SU-DHL-6 (cell line): ENCODE measurements around the gene WNK1.

Experiments used
- H2AFZ ChIP-seq: fragments of 200-600 bp; sonication (generic); 2 replicates; pipeline ENCODE4 v1.6.1; 2014; ENCODE audit warnings: low read depth, mild to moderate bottlenecking, moderate library complexity, mixed read lengths, antibody characterized with exemption, low read length; ENCODE audit not compliant: severe bottlenecking
- H3F3A ChIP-seq: fragments of 200-600 bp; shearing (Covaris generic); 2 replicates; pipeline ENCODE4 v1.6.0; 2016; ENCODE audit warnings: antibody characterized with exemption, mild to moderate bottlenecking; ENCODE audit not compliant: insufficient read depth
- H3K27ac ChIP-seq: fragments of 200-600 bp; sonication (generic); 2 replicates; pipeline ENCODE4 v1.5.1; 2016; ENCODE audit warnings: low read depth, mild to moderate bottlenecking, low read length, moderate library complexity, mixed read lengths
- H3K27me3 ChIP-seq: fragments of 200-600 bp; sonication (generic), shearing (Covaris generic); 2 replicates; pipeline ENCODE4 v1.6.0; 2014; ENCODE audit warnings: mild to moderate bottlenecking, low read length
- H3K36me3 ChIP-seq: fragments of 200-600 bp; sonication (generic); 2 replicates; pipeline ENCODE4 v1.6.1; 2014; ENCODE audit warnings: mild to moderate bottlenecking, low read length, mixed read lengths
- H3K4me2 ChIP-seq: fragments of 300-600, 200-600 bp; shearing (Covaris generic), sonication (generic); 2 replicates; pipeline ENCODE4 v1.6.0; 2014; ENCODE audit warnings: low read length, low read depth, mild to moderate bottlenecking; ENCODE audit not compliant: poor library complexity, severe bottlenecking
- H3K4me3 ChIP-seq: fragments of 200-600 bp; sonication (generic); 2 replicates; pipeline ENCODE4 v1.5.1; 2014; ENCODE audit warnings: antibody characterized with exemption, low read length, mild to moderate bottlenecking, mixed read lengths; ENCODE audit not compliant: insufficient read depth, poor library complexity, severe bottlenecking
- H3K79me2 ChIP-seq: fragments of 200-600 bp; sonication (generic); 2 replicates; pipeline ENCODE4 v1.6.1; 2014; ENCODE audit warnings: mild to moderate bottlenecking, low read length, moderate library complexity; ENCODE audit not compliant: insufficient read depth
- H3K9ac ChIP-seq: fragments of 200-600 bp; sonication (generic); 2 replicates; pipeline ENCODE4 v1.7.0; 2014; ENCODE audit warnings: mild to moderate bottlenecking, low read length
- H3K9me2 ChIP-seq: fragments of 200-600 bp; sonication (generic); replicated peaks from 2 replicates; pipeline ENCODE4 v1.6.1; 2014; ENCODE audit warnings: low read length; ENCODE audit not compliant: insufficient read depth
- H3K9me3 ChIP-seq: fragments of 200-600 bp; sonication (generic); 2 replicates; pipeline ENCODE4 v1.6.1; 2014; ENCODE audit warnings: low read length, mixed read lengths; ENCODE audit not compliant: insufficient read depth
- H4K20me1 ChIP-seq: fragments of 200-600 bp; sonication (generic); 2 replicates; pipeline ENCODE4 v1.6.1; 2014; ENCODE audit warnings: low read depth, mild to moderate bottlenecking, antibody characterized with exemption, low read length, moderate library complexity, mixed read lengths
- CTCF ChIP-seq: fragments of 200-600 bp; sonication (generic); IDR thresholded peaks from one replicate; pipeline ENCODE4 v1.5.1; 2017; ENCODE audit warnings: antibody characterized with exemption, mild to moderate bottlenecking, low read length, moderate library complexity; ENCODE audit not compliant: insufficient read depth, poor library complexity, severe bottlenecking
- EZH2phosphoT487 ChIP-seq: fragments of 200-600 bp; sonication (generic), shearing (Covaris generic); conservative IDR thresholded peaks from 2 replicates; pipeline ENCODE4 v1.6.1; 2018; ENCODE audit warnings: mild to moderate bottlenecking, antibody characterized with exemption, low read length, moderate library complexity, mixed read lengths

WNK1 gene

GRCh38 chr12:920676-921075, 168.3 kb downstream of the WNK1 start:
- TF ChIP-seq CTCF (no peak), EZH2phosphoT487 (no peak)
- no peaks in the 10 kb centered on the region for H3K36me3 ChIP-seq

GRCh38 chr12:922285-922684, 169.9 kb downstream of the WNK1 start:
- H3K36me3 ChIP-seq: no peaks in the 10 kb centered on the region
- TF ChIP-seq CTCF (no peak), EZH2phosphoT487 (no peak)
- H4K20me1 ChIP-seq: no peaks in the 10 kb centered on the region
- no peaks in the 10 kb centered on the region for H3F3A ChIP-seq
- no peak overlapping the region for H2AFZ ChIP-seq
- no peak overlapping the region for H3K4me2 ChIP-seq
- no peaks in the 10 kb centered on the region for H3K9me3 ChIP-seq
- no peaks in the 10 kb centered on the region for H3K27me3 ChIP-seq
- H3K9me2 ChIP-seq: no peaks in the 10 kb centered on the region
- H3K27ac ChIP-seq: no peak overlapping the region
- H3K4me3 ChIP-seq: no peak overlapping the region
- H3K9ac ChIP-seq: no peak overlapping the region
- H3K79me2 ChIP-seq: no peaks in the 10 kb centered on the region

More at GRCh38 chr12:920676-921075, 168.3 kb downstream of the WNK1 start:
- no peak overlapping the region for H2AFZ ChIP-seq
- no peaks in the 10 kb centered on the region for H3F3A ChIP-seq
- H4K20me1 ChIP-seq: no peaks in the 10 kb centered on the region
- H3K4me2 ChIP-seq: no peak overlapping the region
- H3K27ac ChIP-seq: no peak overlapping the region
- no peak overlapping the region for H3K4me3 ChIP-seq
- H3K9me3 ChIP-seq: no peaks in the 10 kb centered on the region
- no peaks in the 10 kb centered on the region for H3K27me3 ChIP-seq
- H3K79me2 ChIP-seq: no peaks in the 10 kb centered on the region
- no peaks in the 10 kb centered on the region for H3K9me2 ChIP-seq
- H3K9ac ChIP-seq: no peak overlapping the region

GRCh38 chr12:926641-927040, 174.3 kb downstream of the WNK1 start:
- H3K79me2 ChIP-seq: no peaks in the 10 kb centered on the region
- H3K27ac ChIP-seq: no peak overlapping the region
- H3K9ac ChIP-seq: no peak overlapping the region
- no peaks in the 10 kb centered on the region for H3F3A ChIP-seq
- no peak overlapping the region for H3K4me2 ChIP-seq
- H3K9me3 ChIP-seq: no peaks in the 10 kb centered on the region
- H3K36me3 ChIP-seq: peaks cover 8% of the 10 kb centered on the region; the same call in 1 of the 2 replicates
- H3K4me3 ChIP-seq: no peak overlapping the region
- TF ChIP-seq CTCF: no peak
- TF ChIP-seq EZH2phosphoT487: no peak
- H4K20me1 ChIP-seq: no peaks in the 10 kb centered on the region
- H3K9me2 ChIP-seq: no peaks in the 10 kb centered on the region
- no peak overlapping the region for H2AFZ ChIP-seq
- no peaks in the 10 kb centered on the region for H3K27me3 ChIP-seq
